HepG2 (cell line): ENCODE data around the gene TTLL11. TPM values are rescaled to one million over a fixed set of nuclear protein-coding genes. Genes with fewer than 3 reads are reported as not detected.

Experiments used
- ATAC-seq: fragments of 200-7000 bp; cut with Tn5 transposase; 3 replicates; pipeline ENCODE4 v1.9.1; 2020; ENCODE audit warnings: mild to moderate bottlenecking, moderate library complexity
- BruUV-seq: library from RNA; stranded (reverse); fragments of 400-500 nt; replicated peaks from 2 replicates; lab custom pipeline; 2021; lab: Mats Ljungman, UMichigan
- CTCF ChIA-PET: fragments of 300-600 bp; formaldehyde crosslinking; extraction: SDS; loops from one replicate; lab custom pipeline; 2021; ENCODE audit warnings: low total read pairs, inconsistent platforms, low intra/inter-chr PET ratio; lab: Yijun Ruan, JAX
- POLR2A ChIA-PET: fragments of 350-600 bp; sonication (Branson Sonifier 250); formaldehyde crosslinking; loops from one replicate; lab custom pipeline; 2020; ENCODE audit warnings: antibody characterized with exemption, inconsistent platforms; lab: Yijun Ruan, JAX
- DNase-seq: peaks from one replicate; pipeline ENCODE4 v3.0.0-alpha.2; 2015; ENCODE audit warnings: low spot score
- FAIRE-seq: peaks from 3 replicates; lab custom pipeline; 2011; peaks lifted over from hg19 to GRCh38; lab: Jason Lieb, UNC
- H2AFZ ChIP-seq: one replicate; pipeline ENCODE4 v1.6.1; 2011; ENCODE audit warnings: low read length, inconsistent platforms
- H3K27ac ChIP-seq: fragments of 300-600 bp; 3 replicates; pipeline ENCODE4 v1.8.0; 2011; ENCODE audit warnings: mixed run types, mild to moderate bottlenecking, mixed read lengths, low read length, inconsistent platforms; ENCODE audit not compliant: insufficient read depth; ENCODE audit errors: extremely low read length
- H3K27me3 ChIP-seq, 2 experiments: fragments of 200-600 bp in 1 of 2; 2 replicates in 1 of 2; 3 replicates in 1 of 2; pipeline versions ENCODE4 v1.6.0 to v1.8.0; 2011; ENCODE audit warnings: low read length in 2 of 2, mild to moderate bottlenecking in 2 of 2, moderate library complexity in 2 of 2, inconsistent platforms in 1 of 2; ENCODE audit not compliant: insufficient read depth in 2 of 2, control insufficient read depth in 1 of 2
- H3K36me3 ChIP-seq, 2 experiments: fragments of 200-600 bp in 1 of 2; replicated peaks in 1 of 2; 2 replicates in 1 of 2; 3 replicates in 1 of 2; pipeline versions ENCODE4 v1.5.1 to v1.8.0; 2011; ENCODE audit warnings: low read length in 2 of 2, inconsistent platforms in 1 of 2; ENCODE audit not compliant: insufficient read depth in 2 of 2, control insufficient read depth in 1 of 2
- H3K4me1 ChIP-seq: 2 replicates; pipeline ENCODE4 v1.5.1; 2012; ENCODE audit warnings: low read length, inconsistent platforms; ENCODE audit not compliant: insufficient read depth
- H3K4me2 ChIP-seq: 2 replicates; pipeline ENCODE4 v1.6.0; 2011; ENCODE audit warnings: low read depth, low read length, inconsistent platforms
- H3K4me3 ChIP-seq, 3 experiments: fragments of 200-600 bp in 1 of 3; sonication (generic), shearing (Covaris generic) in 1 of 3; replicated peaks in 1 of 3; 2 replicates each; pipeline ENCODE4 v1.5.1; 2011 to 2016; ENCODE audit warnings: low read length in 3 of 3, inconsistent platforms in 2 of 3, low read depth in 2 of 3, mild to moderate bottlenecking in 2 of 3, control low read depth in 1 of 3, mixed read lengths in 1 of 3; ENCODE audit not compliant: insufficient read depth in 1 of 3
- H3K79me2 ChIP-seq: one replicate; pipeline ENCODE4 v1.6.1; 2011; ENCODE audit warnings: low read length, inconsistent platforms; ENCODE audit not compliant: insufficient read depth
- H3K9ac ChIP-seq: 2 replicates; pipeline ENCODE4 v1.6.0; 2011; ENCODE audit warnings: mild to moderate bottlenecking, low read depth, low read length, inconsistent platforms; ENCODE audit not compliant: insufficient read depth
- H3K9me3 ChIP-seq: 2 replicates; pipeline ENCODE4 v1.5.1; 2012; ENCODE audit warnings: mild to moderate bottlenecking, low read length
- H4K20me1 ChIP-seq: 2 replicates; pipeline ENCODE4 v1.6.0; 2011; ENCODE audit warnings: inconsistent platforms, mild to moderate bottlenecking, low read length, moderate library complexity; ENCODE audit not compliant: insufficient read depth
- ARNT2 ChIP-seq: sonication (generic); formaldehyde crosslinking; IDR thresholded peaks from 2 replicates; pipeline ENCODE4 v1.8.0; 2022; ENCODE audit warnings: mild to moderate bottlenecking, low read depth, missing genetic modification reagents, moderate library complexity
- HOXA9 ChIP-seq: sonication (generic); formaldehyde crosslinking; IDR thresholded peaks from 2 replicates; pipeline ENCODE4 v1.8.1; 2022; ENCODE audit warnings: missing genetic modification reagents, mild to moderate bottlenecking, moderate library complexity, borderline replicate concordance
- KAT8 ChIP-seq: IDR thresholded peaks from 2 replicates; pipeline ENCODE4 v1.6.1; 2016; ENCODE audit warnings: missing genetic modification reagents, missing compliant biosample characterization
- KMT2B ChIP-seq: IDR thresholded peaks from 2 replicates; pipeline ENCODE4 v1.6.1; 2016; ENCODE audit warnings: missing genetic modification reagents, missing compliant biosample characterization
- NR3C1 ChIP-seq: sonication (generic); formaldehyde crosslinking; IDR thresholded peaks from 2 replicates; pipeline ENCODE4 v1.4.0; 2020; ENCODE audit warnings: missing genetic modification reagents
- SYNCRIP ChIP-seq: fragments of 200-400 bp; formaldehyde crosslinking; IDR thresholded peaks from 2 replicates; pipeline ENCODE4 v1.6.1; 2018; ENCODE audit warnings: mild to moderate bottlenecking, low read depth, low read length; ENCODE audit not compliant: insufficient read depth
- ZNF331 ChIP-seq: sonication (generic); formaldehyde crosslinking; IDR thresholded peaks from 2 replicates; pipeline ENCODE4 v1.4.0; 2020; ENCODE audit warnings: missing genetic modification reagents
- ZNF33A ChIP-seq: sonication (generic); formaldehyde crosslinking; IDR thresholded peaks from 2 replicates; pipeline ENCODE4 v1.5.1; 2020; ENCODE audit warnings: missing genetic modification reagents, mild to moderate bottlenecking, moderate library complexity, borderline replicate concordance
- ZNF451 ChIP-seq: sonication (generic); formaldehyde crosslinking; IDR thresholded peaks from 2 replicates; pipeline ENCODE4 v1.5.0; 2020; ENCODE audit warnings: mild to moderate bottlenecking, missing genetic modification reagents
- ZNF570 ChIP-seq: sonication (generic); formaldehyde crosslinking; IDR thresholded peaks from 2 replicates; pipeline ENCODE4 v1.4.0; 2020; ENCODE audit warnings: mild to moderate bottlenecking, missing genetic modification reagents, borderline replicate concordance
- ZNF724P ChIP-seq: sonication (generic); formaldehyde crosslinking; IDR thresholded peaks from 2 replicates; pipeline ENCODE4 v1.8.0; 2022; ENCODE audit warnings: missing genetic modification reagents, borderline replicate concordance
- ZNF766 ChIP-seq: sonication (generic); formaldehyde crosslinking; IDR thresholded peaks from 2 replicates; pipeline ENCODE4 v1.5.0; 2020; ENCODE audit warnings: missing genetic modification reagents, borderline replicate concordance
- WGBS: methylation state at CpG from one replicate; pipeline ENCODE4 v1.1.6; 2017; ENCODE audit warnings: low lambda C conversion rate; 5-methylcytosine and 5-hydroxymethylcytosine counted together
- in situ Hi-C: cut with HindIII; loops from 2 replicates; pipeline ENCODE4 v1.10.0; 2017; ENCODE audit warnings: low pct_unique_long_range_greater_than_20kb; ENCODE audit not compliant: extremely low pct_ligation_motif_present
- intact Hi-C: fragments of 100-400 bp; cut with micrococcal nuclease; formaldehyde crosslinking; loops from one replicate; pipeline ENCODE4 v1.10.0; 2022; ENCODE audit not compliant: unreplicated experiment
- polyA plus RNA-seq, 8 experiments: library from polyadenylated mRNA; depleted of rRNA in 3 of 8; stranded (reverse) in 7 of 8; unstranded in 1 of 8; fragments of >200 nt; fragmentation: Illumina TruSeq in 4 of 8; extraction: Trizol in 4 of 8; gene quantifications; 2 replicates each; pipeline versions ENCODE4 v1.2.1 to v1.2.3, GENCODE V29; 2011 to 2016; ENCODE audit warnings: low read depth in 4 of 8, missing spikeins in 1 of 8, mixed read lengths in 1 of 8; ENCODE audit not compliant: insufficient read depth in 1 of 8
- total RNA-seq, 5 experiments: library from RNA; depleted of rRNA; stranded (reverse); fragments of >200 nt; fragmentation: Illumina TruSeq; extraction: Trizol; gene quantifications; 2 replicates each; pipeline ENCODE4 v1.2.3, GENCODE V29; 2016; ENCODE audit warnings: low read depth in 1 of 5
- TF ChIP-seq, protein P1 (sequence below): sonication (generic); formaldehyde crosslinking; IDR thresholded peaks from 2 replicates; pipeline ENCODE4 v1.4.0; 2020; ENCODE audit warnings: missing genetic modification reagents
- TF ChIP-seq, protein P2 (sequence below): sonication (generic); formaldehyde crosslinking; IDR thresholded peaks from 2 replicates; pipeline ENCODE4 v1.4.0; 2020; ENCODE audit warnings: mild to moderate bottlenecking, missing genetic modification reagents

Gene TTLL11
- total and polyA plus RNA-seq, 2 of the 13 experiments (the other 11 are each of a cell fraction or from before 2014, with no cell fraction given): 4.5 to 5.2 TPM

DNA sequence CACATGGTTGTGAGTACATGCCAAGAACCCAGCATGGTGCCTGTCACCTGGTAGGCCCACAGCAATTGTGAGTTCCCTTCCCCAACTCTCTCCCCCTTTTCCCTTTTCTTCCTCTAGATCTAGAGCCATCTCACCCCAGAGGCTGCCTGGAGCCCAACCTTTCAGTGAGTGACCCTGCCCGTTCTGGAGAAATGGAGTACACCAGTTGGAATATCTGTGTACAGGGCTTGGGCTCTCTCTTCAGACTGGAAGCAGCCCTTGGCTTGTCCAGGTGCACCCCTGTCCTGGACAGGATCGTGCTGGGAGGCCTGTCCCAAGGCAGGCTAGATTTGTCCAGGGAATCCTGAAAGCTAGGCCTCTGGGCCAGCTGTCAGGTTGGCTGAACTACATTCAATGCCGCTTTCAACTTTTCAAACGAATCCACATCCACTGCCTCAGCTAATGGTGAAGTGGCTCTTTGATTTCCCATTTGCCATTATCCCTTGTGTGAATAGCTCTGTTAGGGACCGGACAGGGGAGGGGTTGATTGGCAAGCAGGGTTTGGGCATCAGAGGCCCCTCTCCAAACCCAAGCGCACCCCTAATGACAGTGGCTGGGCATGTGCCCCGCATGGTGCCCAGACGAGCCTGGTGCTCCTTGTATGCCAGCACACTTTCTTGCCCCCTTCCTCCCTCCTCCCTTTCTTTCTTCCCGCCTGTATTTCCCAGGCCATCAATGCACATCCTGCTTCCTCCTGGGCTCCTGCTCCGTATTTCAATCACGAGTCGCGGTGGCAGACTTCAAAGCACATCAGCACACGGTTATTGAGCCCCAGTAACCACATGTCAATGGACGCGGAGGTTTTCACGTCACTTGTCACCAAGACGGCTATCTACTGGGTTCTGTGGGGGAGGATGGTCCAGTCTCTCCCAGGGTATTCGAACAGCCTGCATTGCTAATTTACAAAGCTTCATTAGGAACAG lies 230.5 kb downstream of the TTLL11 start:
- no peaks in the 10 kb centered on the region for H3K36me3 ChIP-seq
- FAIRE-seq (no peak), ATAC-seq (no peak), DNase-seq (no peak)
- no peaks in the 10 kb centered on the region for H4K20me1 ChIP-seq
- no peak overlapping the region for H2AFZ ChIP-seq
- POLR2A ChIA-PET: no interaction called here
- H3K79me2 ChIP-seq: no peaks in the 10 kb centered on the region
- BruUV-seq: no TSS peak
- intact Hi-C loops (loop anchor here (5.0 kb wide), 1 partner anchor 225 kb away; no protein-coding TSS in a partner anchor), in situ Hi-C loops (loop anchor here (10.0 kb wide), 2 partner anchors 118 to 318 kb away; no protein-coding TSS in a partner anchor)
- no peak for TF ChIP-seq ARNT2 (CRISPR knock-in tag)
- no peak for TF ChIP-seq ZNF766 (CRISPR knock-in tag)
- TF ChIP-seq ZNF570 (CRISPR knock-in tag): no peak
- no peak for TF ChIP-seq KAT8
- TF ChIP-seq, protein P1, sequence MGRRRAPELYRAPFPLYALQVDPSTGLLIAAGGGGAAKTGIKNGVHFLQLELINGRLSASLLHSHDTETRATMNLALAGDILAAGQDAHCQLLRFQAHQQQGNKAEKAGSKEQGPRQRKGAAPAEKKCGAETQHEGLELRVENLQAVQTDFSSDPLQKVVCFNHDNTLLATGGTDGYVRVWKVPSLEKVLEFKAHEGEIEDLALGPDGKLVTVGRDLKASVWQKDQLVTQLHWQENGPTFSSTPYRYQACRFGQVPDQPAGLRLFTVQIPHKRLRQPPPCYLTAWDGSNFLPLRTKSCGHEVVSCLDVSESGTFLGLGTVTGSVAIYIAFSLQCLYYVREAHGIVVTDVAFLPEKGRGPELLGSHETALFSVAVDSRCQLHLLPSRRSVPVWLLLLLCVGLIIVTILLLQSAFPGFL (CRISPR knock-in tag): no peak
- no peak for TF ChIP-seq ZNF331 (CRISPR knock-in tag)
- no peak for TF ChIP-seq SYNCRIP
- TF ChIP-seq ZNF724P: no peak
- no peak for TF ChIP-seq NR3C1 (CRISPR knock-in tag)
- TF ChIP-seq, protein P2, sequence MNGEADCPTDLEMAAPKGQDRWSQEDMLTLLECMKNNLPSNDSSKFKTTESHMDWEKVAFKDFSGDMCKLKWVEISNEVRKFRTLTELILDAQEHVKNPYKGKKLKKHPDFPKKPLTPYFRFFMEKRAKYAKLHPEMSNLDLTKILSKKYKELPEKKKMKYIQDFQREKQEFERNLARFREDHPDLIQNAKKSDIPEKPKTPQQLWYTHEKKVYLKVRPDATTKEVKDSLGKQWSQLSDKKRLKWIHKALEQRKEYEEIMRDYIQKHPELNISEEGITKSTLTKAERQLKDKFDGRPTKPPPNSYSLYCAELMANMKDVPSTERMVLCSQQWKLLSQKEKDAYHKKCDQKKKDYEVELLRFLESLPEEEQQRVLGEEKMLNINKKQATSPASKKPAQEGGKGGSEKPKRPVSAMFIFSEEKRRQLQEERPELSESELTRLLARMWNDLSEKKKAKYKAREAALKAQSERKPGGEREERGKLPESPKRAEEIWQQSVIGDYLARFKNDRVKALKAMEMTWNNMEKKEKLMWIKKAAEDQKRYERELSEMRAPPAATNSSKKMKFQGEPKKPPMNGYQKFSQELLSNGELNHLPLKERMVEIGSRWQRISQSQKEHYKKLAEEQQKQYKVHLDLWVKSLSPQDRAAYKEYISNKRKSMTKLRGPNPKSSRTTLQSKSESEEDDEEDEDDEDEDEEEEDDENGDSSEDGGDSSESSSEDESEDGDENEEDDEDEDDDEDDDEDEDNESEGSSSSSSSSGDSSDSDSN (CRISPR knock-in tag): no peak
- no peak for TF ChIP-seq ZNF33A (CRISPR knock-in tag)
- no peak for TF ChIP-seq HOXA9 (CRISPR knock-in tag)
- TF ChIP-seq ZNF451: no peak
- TF ChIP-seq KMT2B (CRISPR knock-in tag): no peak
- H3K9me3 ChIP-seq: no peaks in the 10 kb centered on the region
- H3K9ac ChIP-seq: no peak overlapping the region
- 41% methylated on average over 19 of the region's 19 CpGs for WGBS
- CTCF ChIA-PET: interaction anchor here (1.7 kb wide), 1 partner anchor 176 kb away, joined by 9 read pairs; no protein-coding TSS in a partner anchor
- H3K27me3 ChIP-seq: peaks cover 0 to 28% of the 10 kb centered on the region in 2 experiments; a peak in 2 of 5 replicates
- H3K4me1 ChIP-seq: no peaks in the 10 kb centered on the region
- no peak overlapping the region for H3K4me3 ChIP-seq
- no peak overlapping the region for H3K27ac ChIP-seq
- H3K4me2 ChIP-seq: no peak overlapping the region
